Transverse colon (tissue), 4 donors: Measurements from ENCODE around the gene PSMF1. TPM values are rescaled to one million over a fixed set of nuclear protein-coding genes. Genes with fewer than 3 reads are reported as not detected.

ENCODE experiments used
- DNase-seq: peaks from one replicate; pipeline ENCODE4 v3.0.0-alpha.2; 2019
- H3K27ac ChIP-seq, 4 donors: fragments of 200-600 bp; sonication (generic); 2 replicates each; pipeline ENCODE4 v1.5.1; 2016 to 2018; ENCODE audit warnings: inconsistent platforms in 4 of 4
- H3K27me3 ChIP-seq: fragments of 200-600 bp; sonication (generic); 2 replicates; pipeline ENCODE4 v1.5.1; 2017; ENCODE audit warnings: inconsistent platforms
- H3K36me3 ChIP-seq, 4 donors: fragments of 200-600 bp; sonication (generic); 2 replicates each; pipeline ENCODE4 v1.5.1; 2017 to 2019; ENCODE audit warnings: inconsistent platforms in 4 of 4
- H3K4me1 ChIP-seq, 4 donors: fragments of 200-600 bp; sonication (generic); 2 replicates each; pipeline ENCODE4 v1.5.1; 2017 to 2020; ENCODE audit warnings: inconsistent platforms in 4 of 4
- H3K4me3 ChIP-seq, 4 donors: fragments of 200-600 bp; sonication (generic); 1 replicate in 1 of 4; 2 replicates in 3 of 4; pipeline versions ENCODE4 v1.5.1 to v1.6.1; 2017 to 2019; ENCODE audit warnings: inconsistent platforms in 4 of 4
- H3K9me3 ChIP-seq, 2 donors: fragments of 200-600 bp; sonication (generic); 2 replicates each; pipeline ENCODE4 v1.5.1; 2017 to 2019; ENCODE audit warnings: inconsistent platforms in 2 of 2
- EP300 ChIP-seq: sonication (generic); formaldehyde crosslinking; IDR thresholded peaks from one replicate; pipeline ENCODE4 v1.6.1; 2017; ENCODE audit warnings: antibody characterized with exemption, low read depth
- POLR2A ChIP-seq: fragments of 450-650 bp; IDR thresholded peaks from one replicate; pipeline ENCODE4 v1.6.1; 2016; ENCODE audit warnings: antibody characterized with exemption, mild to moderate bottlenecking, moderate library complexity
- POLR2AphosphoS5 ChIP-seq, 3 donors: sonication (generic); formaldehyde crosslinking; IDR thresholded peaks; one replicate each; pipeline ENCODE4 v1.6.1; 2016; ENCODE audit warnings: antibody characterized with exemption in 3 of 3
- WGBS, 2 donors: methylation state at CpG; one replicate each; pipeline ENCODE4 v1.1.5; 2018; ENCODE audit warnings: low coverage in 1 of 2; 5-methylcytosine and 5-hydroxymethylcytosine counted together
- in situ Hi-C, 4 donors: fragments of 200-750 bp; cut with MboI; loops; one replicate each; pipeline versions ENCODE4 v1.15.0 to v1.15.1; 2017; ENCODE audit warnings: low sequenced_read_pairs in 3 of 4, low pct_ligation_motif_present in 1 of 4, low pct_unique_long_range_greater_than_20kb in 1 of 4
- intact Hi-C: fragments of 100-400 bp; cut with DNase I; formaldehyde crosslinking; loops from one replicate; pipeline ENCODE4 v1.15.1; 2023; ENCODE audit warnings: low total_unique reads
- total RNA-seq, 4 donors: library from RNA; depleted of rRNA; stranded (reverse); fragments of >200 nt; gene quantifications; one replicate each; pipeline ENCODE4 v1.1.0, GENCODE V29; 2016
- TF ChIP-seq, protein P1 (sequence below), 5 experiments: fragments of 200-600 bp in 3 of 5; fragments of 450-650 bp in 2 of 5; sonication (generic) in 3 of 5; IDR thresholded peaks; 1 replicate in 2 of 5; 2 replicates in 3 of 5; pipeline ENCODE4 v1.5.1; 2016 to 2017; ENCODE audit warnings: antibody characterized with exemption in 5 of 5, inconsistent platforms in 3 of 5, mild to moderate bottlenecking in 2 of 5, moderate library complexity in 1 of 5

Gene PSMF1
- total RNA-seq, 4 donors from 2014 or later, result 55.1 to 173 (median 120) TPM

DNA sequence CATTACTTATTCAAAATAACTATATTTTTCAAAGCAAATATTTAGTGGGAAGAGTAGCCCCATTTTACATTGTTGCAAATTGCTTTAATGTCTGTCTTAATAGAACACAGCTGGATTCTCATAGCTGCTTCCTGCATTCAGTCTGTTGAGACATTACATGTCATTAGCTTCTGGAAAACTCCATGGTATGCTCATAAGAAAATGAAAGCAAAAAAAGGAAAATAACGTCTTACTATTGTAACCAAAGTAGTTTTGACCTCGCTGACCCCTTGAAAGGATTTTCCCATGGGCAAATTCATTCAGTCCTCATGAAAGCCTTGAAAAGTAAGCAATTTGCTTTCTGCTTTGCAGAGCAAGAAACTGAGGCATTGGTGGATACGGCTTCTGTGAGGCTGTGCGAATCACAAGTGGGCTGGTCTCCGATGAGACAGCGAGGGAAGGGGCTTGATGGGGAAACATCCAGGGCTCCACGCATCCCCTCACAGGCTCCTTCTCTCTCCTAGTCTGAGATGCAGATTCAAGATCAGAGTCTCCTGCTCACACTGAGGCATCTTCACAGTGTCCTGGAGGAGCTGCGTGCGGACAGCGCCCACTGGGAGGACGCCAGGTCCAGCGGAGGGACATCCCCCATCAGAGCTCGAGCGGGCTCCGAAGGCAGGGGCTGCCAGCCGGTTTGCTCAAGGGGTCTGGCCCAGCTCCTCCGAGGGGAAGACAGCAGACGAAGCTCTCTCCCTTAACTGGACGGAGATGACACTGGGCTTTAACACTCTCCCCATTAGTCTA lies 88.2 kb downstream of the PSMF1 start:
- peaks cover 0 to 11% (median 2%) of the 10 kb centered on the region in 4 donors for H3K4me1 ChIP-seq
- H3K4me3 ChIP-seq, result no peak overlapping the region
- no peaks in the 10 kb centered on the region for H3K9me3 ChIP-seq
- no peak overlapping the region for H3K27ac ChIP-seq
- in situ Hi-C loops (loop anchor here in 2 of 4 donors (25.0 kb wide), 1 partner anchor 394 kb away; no protein-coding TSS in a partner anchor), intact Hi-C loops (no loop called here)
- TF ChIP-seq, protein P1, sequence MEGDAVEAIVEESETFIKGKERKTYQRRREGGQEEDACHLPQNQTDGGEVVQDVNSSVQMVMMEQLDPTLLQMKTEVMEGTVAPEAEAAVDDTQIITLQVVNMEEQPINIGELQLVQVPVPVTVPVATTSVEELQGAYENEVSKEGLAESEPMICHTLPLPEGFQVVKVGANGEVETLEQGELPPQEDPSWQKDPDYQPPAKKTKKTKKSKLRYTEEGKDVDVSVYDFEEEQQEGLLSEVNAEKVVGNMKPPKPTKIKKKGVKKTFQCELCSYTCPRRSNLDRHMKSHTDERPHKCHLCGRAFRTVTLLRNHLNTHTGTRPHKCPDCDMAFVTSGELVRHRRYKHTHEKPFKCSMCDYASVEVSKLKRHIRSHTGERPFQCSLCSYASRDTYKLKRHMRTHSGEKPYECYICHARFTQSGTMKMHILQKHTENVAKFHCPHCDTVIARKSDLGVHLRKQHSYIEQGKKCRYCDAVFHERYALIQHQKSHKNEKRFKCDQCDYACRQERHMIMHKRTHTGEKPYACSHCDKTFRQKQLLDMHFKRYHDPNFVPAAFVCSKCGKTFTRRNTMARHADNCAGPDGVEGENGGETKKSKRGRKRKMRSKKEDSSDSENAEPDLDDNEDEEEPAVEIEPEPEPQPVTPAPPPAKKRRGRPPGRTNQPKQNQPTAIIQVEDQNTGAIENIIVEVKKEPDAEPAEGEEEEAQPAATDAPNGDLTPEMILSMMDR (IDR thresholded peaks at IDR 0.05), result no peak
- no peak for TF ChIP-seq EP300
- no peak for TF ChIP-seq POLR2AphosphoS5 (IDR thresholded peaks at IDR 0.05)
- TF ChIP-seq POLR2A, result no peak
- H3K36me3 ChIP-seq, result no peaks in the 10 kb centered on the region
- DNase-seq, result no peak
- 66 to 80% methylated on average over 6 to 19 of the region's 19 CpGs for WGBS, 2 donors
- no peaks in the 10 kb centered on the region for H3K27me3 ChIP-seq

DNA sequence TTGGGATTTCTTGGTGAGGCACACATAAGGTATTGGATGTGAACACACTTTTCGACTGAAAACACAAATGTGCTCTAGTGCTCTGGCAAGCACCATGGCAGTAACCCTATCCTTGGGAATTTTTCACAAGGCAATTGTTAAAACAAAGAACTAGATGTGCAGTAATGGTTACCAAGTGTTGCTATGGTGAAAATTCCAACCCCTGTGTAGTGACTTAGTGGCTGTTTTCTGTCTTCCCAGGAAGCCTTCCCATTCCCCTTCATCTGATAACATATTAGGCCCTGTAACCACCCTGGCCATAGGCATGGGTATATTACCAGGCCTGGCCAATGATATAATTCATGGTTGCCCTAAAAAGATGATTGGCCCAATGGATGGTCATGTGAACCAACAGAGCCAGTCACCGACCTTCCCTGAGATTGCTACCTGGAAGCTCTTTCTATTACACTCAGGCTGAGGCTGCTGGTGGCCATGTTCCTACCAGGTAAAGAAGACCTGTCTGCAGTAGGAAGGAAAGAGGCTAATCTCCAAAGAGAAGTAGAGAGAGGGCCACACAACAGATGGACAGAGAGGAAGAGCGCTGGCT lies 89.0 kb downstream of the PSMF1 start:
- in situ Hi-C loops, result loop anchor here in 2 of 4 donors (25.0 kb wide), 1 partner anchor 395 kb away; no protein-coding TSS in a partner anchor
- Histone ChIP-seq H3K36me3 (no peaks in the 10 kb centered on the region), H3K9me3 (no peaks in the 10 kb centered on the region), H3K4me1 (peaks cover 0 to 11% (median 2%) of the 10 kb centered on the region in 4 donors), H3K27ac (no peak overlapping the region), H3K27me3 (peaks cover 3% of the 10 kb centered on the region), H3K4me3 (no peak overlapping the region)
- DNase-seq, result no peak
- WGBS, 2 donors, result 83 to 90% methylated on average over 3 of the region's 3 CpGs
- TF ChIP-seq POLR2AphosphoS5 (IDR thresholded peaks at IDR 0.05) (no peak), EP300 (no peak), POLR2A (no peak)
- TF ChIP-seq, protein P1 (IDR thresholded peaks at IDR 0.05), result no peak
- intact Hi-C loops, result no loop called here

DNA sequence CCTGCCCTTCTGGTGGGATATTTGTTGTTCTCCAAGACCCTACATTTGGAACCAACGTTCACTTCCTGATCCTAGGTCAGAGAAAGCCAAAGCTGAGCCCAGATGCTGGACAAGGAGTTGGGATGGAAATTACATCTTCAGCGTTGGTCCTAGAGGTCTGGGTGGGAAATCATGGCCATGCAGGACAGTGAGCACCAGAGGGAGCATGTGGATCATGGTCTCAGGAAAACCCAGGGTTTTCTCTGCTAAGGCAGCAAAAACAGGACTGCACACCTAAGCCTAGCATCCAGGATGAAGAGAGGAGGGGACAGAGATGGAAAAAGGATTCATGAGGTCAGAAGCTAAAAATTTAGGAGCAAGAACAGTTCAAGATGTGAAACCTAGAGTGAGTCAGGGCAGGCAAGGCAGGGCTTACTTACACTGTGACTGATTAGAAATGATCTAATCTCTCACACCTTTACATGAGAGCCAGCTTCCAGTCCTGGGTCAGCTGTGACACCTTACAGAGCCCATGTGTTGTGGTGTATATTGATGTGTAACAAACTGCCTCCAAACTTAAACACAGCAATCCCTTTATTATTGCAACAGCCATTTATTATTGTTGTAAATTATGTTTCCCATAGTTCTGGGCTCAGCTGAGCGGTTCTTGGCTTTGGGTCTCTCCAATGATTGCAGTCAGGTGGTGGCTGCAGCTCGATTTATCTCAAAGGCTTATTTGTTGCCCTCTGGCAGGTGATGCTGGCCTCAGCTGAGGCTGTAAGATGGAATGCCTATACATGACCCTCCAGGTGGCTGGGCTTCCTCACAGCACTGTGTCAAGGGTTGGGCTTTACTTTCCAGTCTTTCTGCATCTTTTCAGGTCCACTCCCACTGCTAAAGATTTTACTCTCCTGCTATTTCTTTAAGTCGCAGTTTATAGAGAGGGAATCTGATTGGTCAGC lies 91.3 kb downstream of the PSMF1 start:
- no peak overlapping the region for H3K4me3 ChIP-seq
- no peaks in the 10 kb centered on the region for H3K9me3 ChIP-seq
- no peaks in the 10 kb centered on the region for H3K36me3 ChIP-seq
- intact Hi-C loops (loop anchor here (5.0 kb wide), 1 partner anchor 392 kb away; no protein-coding TSS in a partner anchor), in situ Hi-C loops (loop anchor here (10.0 to 25.0 kb wide), 3 partner anchors 85 to 397 kb away; no protein-coding TSS in a partner anchor)
- no peak for DNase-seq
- peaks cover 0 to 6% (median 2%) of the 10 kb centered on the region in 4 donors for H3K4me1 ChIP-seq
- no peak for TF ChIP-seq EP300
- TF ChIP-seq POLR2A, result no peak
- no peak for TF ChIP-seq POLR2AphosphoS5 (IDR thresholded peaks at IDR 0.05)
- TF ChIP-seq, protein P1 (IDR thresholded peaks at IDR 0.05), result no peak
- WGBS, 2 donors, result 15 to 36% methylated on average over 2 to 5 of the region's 5 CpGs
- H3K27me3 ChIP-seq, result peaks cover 9% of the 10 kb centered on the region
- H3K27ac ChIP-seq, result no peak overlapping the region
